Left ventricle myocardium inferior (tissue), 1 donor: ENCODE data around the gene MOB3C. TPM values are rescaled to one million over a fixed set of nuclear protein-coding genes. Genes with fewer than 3 reads are reported as not detected.

Experiments
- DNase-seq: peaks from one replicate; pipeline ENCODE4 v3.0.0-alpha.2; 2020
- H3K27ac ChIP-seq: fragments of 200-600 bp; replicated peaks from 2 replicates; pipeline ENCODE4 v1.8.0; 2021
- H3K27me3 ChIP-seq: fragments of 200-600 bp; 2 replicates; pipeline ENCODE4 v1.8.0; 2021; ENCODE audit warnings: low read depth
- H3K36me3 ChIP-seq: fragments of 200-600 bp; 2 replicates; pipeline ENCODE4 v1.8.0; 2021
- H3K4me1 ChIP-seq: fragments of 200-600 bp; 2 replicates; pipeline ENCODE4 v1.8.0; 2021
- H3K4me3 ChIP-seq: fragments of 200-600 bp; 2 replicates; pipeline ENCODE4 v1.8.0; 2021; ENCODE audit warnings: mild to moderate bottlenecking, moderate library complexity
- H3K9me3 ChIP-seq: fragments of 200-600 bp; replicated peaks from 2 replicates; pipeline ENCODE4 v1.8.0; 2021
- intact Hi-C: fragments of 100-400 bp; cut with micrococcal nuclease; formaldehyde crosslinking; loops from one replicate; pipeline ENCODE4 v1.11.0; 2022
- total RNA-seq: library from RNA; stranded (reverse); fragmentation: NEBNext Ultra II Directional; extraction: Animal tissue kit (Norgen Biotek cat#: 25700); gene quantifications from one replicate; pipeline ENCODE4 v1.2.1, GENCODE V29; 2021
- TF ChIP-seq, protein P1 (sequence below): fragments of 200-600 bp; IDR thresholded peaks from 2 replicates; pipeline ENCODE4 v1.8.0; 2021; ENCODE audit warnings: antibody characterized with exemption, mild to moderate bottlenecking, borderline replicate concordance
- donor health status: DM: no; HTN: yes; CAD: no; lungs with severe emphysema.

Gene MOB3C
- total RNA-seq, 1 donor from 2014 or later = 12.8 TPM

DNA sequence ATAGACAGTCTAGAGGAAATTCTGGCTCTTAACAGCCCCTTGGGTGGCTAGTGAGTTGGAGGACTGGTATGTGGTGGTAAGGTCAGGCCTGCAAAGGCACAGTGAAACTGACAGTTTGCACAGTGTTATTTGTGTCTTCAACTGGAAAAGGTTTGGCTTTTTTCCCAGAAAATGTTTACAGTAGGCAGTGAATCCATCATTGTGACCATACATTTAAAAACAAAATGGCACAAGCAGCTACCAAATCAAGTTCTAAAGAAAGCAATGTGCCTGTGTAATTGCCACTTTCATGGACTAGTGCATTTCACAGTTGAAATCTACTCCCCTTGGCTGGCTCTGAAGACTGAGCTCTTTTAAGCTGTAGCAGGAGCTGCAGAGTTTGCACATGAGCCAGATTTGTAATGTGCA, 26.8 kb upstream of the MOB3C start:
- Histone ChIP-seq H3K36me3 (peaks cover 30% of the 10 kb centered on the region), H3K4me1 (peaks cover 15% of the 10 kb centered on the region)
- intact Hi-C loops = no loop called here

DNA sequence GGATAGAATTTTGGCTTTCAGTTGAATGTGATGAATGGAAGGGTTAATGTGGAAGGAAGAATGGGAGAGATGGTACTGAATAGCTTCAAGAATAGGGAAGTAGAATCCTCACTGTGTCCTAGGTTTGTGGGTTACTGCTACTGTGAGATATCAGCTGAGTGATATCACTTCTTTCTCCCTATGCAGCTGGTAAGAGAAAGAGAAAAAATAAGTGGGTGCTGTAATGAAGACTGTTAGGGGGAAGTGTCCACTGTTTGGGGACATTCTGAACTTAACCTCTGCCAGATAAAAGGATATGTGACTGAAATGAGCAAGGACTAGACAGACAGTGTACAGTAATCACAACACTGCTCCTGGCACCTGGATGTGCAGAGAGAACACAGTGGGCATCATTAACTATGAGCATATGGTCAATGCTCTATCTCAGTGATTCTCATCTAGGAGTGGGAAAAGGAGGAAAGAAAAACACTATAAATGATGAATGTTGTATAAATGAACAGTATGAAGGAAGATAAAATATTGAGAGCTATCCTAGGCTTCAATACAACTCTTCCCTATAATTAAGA, 25.6 kb upstream of the MOB3C start:
- H3K27me3 ChIP-seq = no peaks in the 10 kb centered on the region
- H3K4me3 ChIP-seq = no peak overlapping the region
- intact Hi-C loops = no loop called here
- DNase-seq = no peak
- TF ChIP-seq, protein P1, sequence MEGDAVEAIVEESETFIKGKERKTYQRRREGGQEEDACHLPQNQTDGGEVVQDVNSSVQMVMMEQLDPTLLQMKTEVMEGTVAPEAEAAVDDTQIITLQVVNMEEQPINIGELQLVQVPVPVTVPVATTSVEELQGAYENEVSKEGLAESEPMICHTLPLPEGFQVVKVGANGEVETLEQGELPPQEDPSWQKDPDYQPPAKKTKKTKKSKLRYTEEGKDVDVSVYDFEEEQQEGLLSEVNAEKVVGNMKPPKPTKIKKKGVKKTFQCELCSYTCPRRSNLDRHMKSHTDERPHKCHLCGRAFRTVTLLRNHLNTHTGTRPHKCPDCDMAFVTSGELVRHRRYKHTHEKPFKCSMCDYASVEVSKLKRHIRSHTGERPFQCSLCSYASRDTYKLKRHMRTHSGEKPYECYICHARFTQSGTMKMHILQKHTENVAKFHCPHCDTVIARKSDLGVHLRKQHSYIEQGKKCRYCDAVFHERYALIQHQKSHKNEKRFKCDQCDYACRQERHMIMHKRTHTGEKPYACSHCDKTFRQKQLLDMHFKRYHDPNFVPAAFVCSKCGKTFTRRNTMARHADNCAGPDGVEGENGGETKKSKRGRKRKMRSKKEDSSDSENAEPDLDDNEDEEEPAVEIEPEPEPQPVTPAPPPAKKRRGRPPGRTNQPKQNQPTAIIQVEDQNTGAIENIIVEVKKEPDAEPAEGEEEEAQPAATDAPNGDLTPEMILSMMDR = no peak
- no peak overlapping the region for H3K27ac ChIP-seq
- peaks cover 24% of the 10 kb centered on the region for H3K4me1 ChIP-seq
- peaks cover 18% of the 10 kb centered on the region for H3K36me3 ChIP-seq
- H3K9me3 ChIP-seq = no peaks in the 10 kb centered on the region

More for the DNA sequence above, 26.8 kb upstream of the MOB3C start:
- TF ChIP-seq, protein P1 = no peak
- peaks cover 4% of the 10 kb centered on the region for H3K9me3 ChIP-seq
- peak overlapping the region; percentile 41 for H3K27ac ChIP-seq
- H3K27me3 ChIP-seq = no peaks in the 10 kb centered on the region
- no peak overlapping the region for H3K4me3 ChIP-seq
- DNase-seq = no peak

DNA sequence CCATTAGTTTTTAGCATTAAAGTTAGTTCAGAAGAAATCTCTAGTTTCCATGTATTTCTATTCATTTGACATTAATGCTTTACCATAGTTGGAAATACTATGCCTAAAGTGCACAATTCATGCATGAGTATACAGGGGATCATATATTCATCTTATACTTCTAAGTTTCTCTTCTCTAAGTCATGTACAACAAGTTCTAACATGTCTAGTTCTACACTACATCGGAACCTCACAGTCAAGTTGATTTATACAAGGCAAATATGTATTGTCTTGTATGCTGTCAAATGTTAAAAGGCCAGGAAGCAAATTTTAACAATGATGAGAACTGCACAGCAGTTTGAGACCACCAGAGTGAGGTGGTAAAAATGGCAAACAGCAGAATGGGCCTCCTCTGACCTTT, 22.9 kb upstream of the MOB3C start:
- intact Hi-C loops = no loop called here
- H3K36me3 ChIP-seq = peaks cover 37% of the 10 kb centered on the region
- no peaks in the 10 kb centered on the region for H3K27me3 ChIP-seq
- H3K27ac ChIP-seq = peak overlapping the region; percentile 83
- TF ChIP-seq, protein P1 = no peak
- H3K4me3 ChIP-seq = no peak overlapping the region
- no peak for DNase-seq
- no peaks in the 10 kb centered on the region for H3K9me3 ChIP-seq
- peaks cover 34% of the 10 kb centered on the region for H3K4me1 ChIP-seq

DNA sequence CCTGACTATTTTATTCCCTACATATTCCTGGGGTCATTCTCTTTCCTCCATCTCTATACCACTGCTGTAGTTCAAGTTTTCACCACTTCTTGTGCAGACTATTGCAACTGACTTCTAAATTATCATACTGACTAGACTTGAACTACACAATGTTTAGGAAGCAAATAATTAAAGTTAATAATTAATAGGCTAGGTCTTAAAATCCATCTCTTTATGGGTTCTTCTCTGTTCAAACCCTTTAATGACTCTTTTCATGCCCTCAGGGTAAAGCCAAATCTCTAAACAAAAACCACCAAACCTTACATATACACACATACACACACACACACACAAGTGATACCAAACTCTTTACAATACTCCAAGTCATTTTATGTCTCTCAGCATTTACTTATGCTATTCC, 22.3 kb upstream of the MOB3C start:
- TF ChIP-seq, protein P1 = no peak
- Histone ChIP-seq H3K4me3 (no peak overlapping the region), H3K36me3 (peaks cover 44% of the 10 kb centered on the region), H3K27ac (peak overlapping the region; percentile 83), H3K9me3 (no peaks in the 10 kb centered on the region), H3K27me3 (no peaks in the 10 kb centered on the region), H3K4me1 (peaks cover 34% of the 10 kb centered on the region)
- DNase-seq = no peak
- intact Hi-C loops = no loop called here

DNA sequence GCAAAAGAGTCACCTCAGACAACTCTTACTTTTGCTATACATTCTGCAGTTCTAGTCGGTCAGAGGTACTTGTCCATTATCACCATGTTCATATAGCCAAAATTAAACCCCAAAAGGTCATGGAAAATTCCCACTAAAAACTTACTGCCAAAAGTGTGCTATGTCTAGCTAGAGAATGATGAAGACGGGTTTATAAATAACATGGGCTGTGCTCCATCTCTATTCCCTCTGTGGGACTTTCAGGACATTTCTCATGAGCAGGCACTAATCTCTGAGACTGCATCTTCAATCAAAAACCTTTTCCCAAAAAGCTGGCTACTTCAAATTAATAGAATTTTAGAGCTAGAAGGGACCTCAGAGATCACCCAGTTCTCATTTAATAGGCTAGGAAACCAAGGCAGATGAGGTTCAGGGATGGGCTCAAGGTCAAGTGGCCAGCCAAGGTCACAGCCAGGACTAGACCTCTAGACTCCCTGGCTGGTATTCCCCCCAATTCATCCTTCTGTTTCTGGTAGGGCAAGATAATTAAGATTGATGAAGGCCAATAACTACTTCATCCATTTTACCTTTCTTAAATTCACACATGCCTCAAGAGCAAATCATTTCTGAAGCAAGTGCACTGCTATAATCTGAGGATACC, 21.0 kb upstream of the MOB3C start:
- TF ChIP-seq, protein P1 = no peak
- Histone ChIP-seq H3K27ac (peak overlapping the region; percentile 83), H3K9me3 (no peaks in the 10 kb centered on the region), H3K4me3 (no peak overlapping the region), H3K4me1 (peaks cover 22% of the 10 kb centered on the region), H3K36me3 (peaks cover 57% of the 10 kb centered on the region), H3K27me3 (no peaks in the 10 kb centered on the region)
- intact Hi-C loops = no loop called here
- no peak for DNase-seq
